ENCODE measurements around the gene SYT12.
"Not testable (repeated sequence)": the region's sequence is repeated elsewhere in the genome, so short reads cannot be mapped to it uniquely, and the experiment has no call there.

SYT12 gene

DNA sequence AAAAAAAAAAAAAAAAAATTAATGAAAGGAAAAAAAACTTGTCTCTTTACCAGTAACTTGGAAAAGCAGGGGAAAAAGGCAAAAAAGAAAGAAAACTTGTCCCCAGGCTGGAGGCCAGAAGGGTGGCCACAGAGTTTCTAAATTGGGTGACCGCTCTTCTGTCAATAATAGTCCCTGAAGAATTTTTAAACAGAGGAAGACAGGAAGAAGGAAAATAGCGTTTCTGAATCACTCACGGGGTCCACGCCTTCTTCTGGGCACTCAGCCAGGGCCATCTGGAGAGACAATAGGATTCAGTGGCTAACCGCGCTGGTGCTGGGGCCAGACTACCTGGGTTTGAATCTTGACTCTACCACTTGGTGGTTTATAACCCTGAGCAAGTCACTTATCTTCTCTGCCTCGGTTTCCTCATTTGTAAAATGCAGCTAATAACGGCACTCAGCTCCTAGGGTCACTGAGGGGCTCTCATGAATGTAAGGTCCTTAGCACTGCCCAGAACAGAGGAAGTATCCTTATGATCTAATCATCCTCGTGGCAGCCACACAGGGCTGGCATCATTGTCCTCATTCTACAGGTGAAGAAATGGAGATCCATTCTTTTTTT is 40.9 kb upstream of the SYT12 start:
- Histone ChIP-seq H3K36me3 (ENCODE audit: insufficient read depth, low read length) (no peaks in the 10 kb centered on the region), H3K9me3 (ENCODE audit: insufficient read depth, low read depth, low read length) (peaks cover 2% of the 10 kb centered on the region; the same call in 1 of the 2 replicates), H3K9ac (ENCODE audit: low read depth, low read length) (no peak overlapping the region), H3K4me3 (ENCODE audit: low read length) (no peak overlapping the region), H3K27ac (ENCODE audit: low read depth, low read length) (no peak overlapping the region), H3K27me3 (ENCODE audit: insufficient read depth, low read length) (no peaks in the 10 kb centered on the region), H3K4me1 (ENCODE audit: insufficient read depth, low read length) (no peaks in the 10 kb centered on the region)
- 93% methylated on average over 9 of the region's 9 CpGs for WGBS

DNA sequence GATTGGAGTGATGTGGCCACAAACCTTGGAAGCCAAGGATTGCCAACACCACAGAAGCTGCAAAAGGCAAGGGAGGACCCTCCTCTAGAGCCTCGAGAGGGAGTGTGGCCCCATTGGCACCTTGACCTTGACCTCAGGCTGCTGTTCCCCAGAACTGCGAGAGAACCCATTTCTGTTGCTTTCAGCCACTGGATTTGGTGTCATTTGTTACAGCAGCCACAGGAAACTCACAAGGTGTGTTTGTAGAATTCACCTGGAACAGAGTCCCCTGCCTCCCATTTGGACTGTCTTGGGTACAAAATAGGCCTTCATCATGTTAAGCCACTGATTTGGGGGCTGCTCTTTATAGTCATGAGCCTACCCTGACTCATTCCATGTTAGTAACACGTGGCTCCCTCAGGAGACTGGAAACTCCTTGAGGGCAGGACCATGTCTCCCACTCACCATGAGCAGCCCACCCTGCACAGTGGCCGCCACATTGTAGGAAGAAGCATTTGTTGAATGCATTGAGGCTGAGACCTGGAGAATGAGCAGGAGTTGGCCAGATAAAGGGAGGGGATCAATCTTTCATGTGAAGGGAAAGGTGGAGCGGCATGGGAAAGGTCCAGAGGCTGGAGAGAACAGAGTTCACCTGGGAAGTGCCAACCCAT is 39.5 kb upstream of the SYT12 start:
- 86% methylated on average over 5 of the region's 5 CpGs for WGBS
- Histone ChIP-seq H3K4me3 (ENCODE audit: low read length) (no peak overlapping the region), H3K36me3 (ENCODE audit: insufficient read depth, low read length) (no peaks in the 10 kb centered on the region), H3K9ac (ENCODE audit: low read depth, low read length) (no peak overlapping the region), H3K27ac (ENCODE audit: low read depth, low read length) (no peak overlapping the region), H3K4me1 (ENCODE audit: insufficient read depth, low read length) (peaks cover 6% of the 10 kb centered on the region), H3K9me3 (ENCODE audit: insufficient read depth, low read depth, low read length) (peaks cover 2% of the 10 kb centered on the region; the same call in 1 of the 2 replicates), H3K27me3 (ENCODE audit: insufficient read depth, low read length) (no peaks in the 10 kb centered on the region)

DNA sequence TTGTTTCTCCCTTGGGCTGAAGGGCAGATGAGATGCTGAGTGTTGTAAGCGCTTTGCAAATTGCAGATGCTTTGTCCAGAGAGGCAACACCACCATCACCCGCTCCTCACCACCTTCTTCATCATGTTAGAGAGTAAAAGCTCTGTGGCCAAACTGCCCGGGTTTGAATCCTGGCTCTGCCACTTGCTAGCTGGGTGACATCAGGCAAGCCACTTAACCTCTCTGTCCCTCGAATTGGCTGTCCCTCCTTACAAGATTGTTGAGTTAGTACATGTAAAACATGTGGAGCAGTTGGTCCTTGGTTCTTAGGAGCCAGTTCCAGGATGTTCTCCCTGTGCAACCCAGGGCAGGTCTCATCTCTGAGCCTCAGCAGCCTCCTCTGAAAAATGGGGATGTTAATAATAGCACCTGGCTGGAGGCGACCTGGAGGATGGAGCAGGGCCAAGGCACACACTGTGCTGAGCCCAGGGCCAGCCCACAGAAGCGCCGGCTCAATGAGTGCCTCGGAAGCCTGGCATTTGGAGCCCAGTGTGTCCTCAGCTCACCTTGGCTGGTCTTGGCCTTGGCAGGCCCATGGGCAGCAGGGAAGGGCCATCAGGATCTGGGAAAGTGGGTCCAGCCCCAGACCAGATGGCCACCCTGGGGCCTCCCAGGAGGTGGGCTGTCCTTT is 37.3 kb upstream of the SYT12 start:
- Histone ChIP-seq H3K4me1 (ENCODE audit: insufficient read depth, low read length) (peaks cover 6% of the 10 kb centered on the region), H3K9ac (ENCODE audit: low read depth, low read length) (no peak overlapping the region), H3K27me3 (ENCODE audit: insufficient read depth, low read length) (no peaks in the 10 kb centered on the region), H3K9me3 (ENCODE audit: insufficient read depth, low read depth, low read length) (no peaks in the 10 kb centered on the region), H3K4me3 (ENCODE audit: low read length) (no peak overlapping the region), H3K27ac (ENCODE audit: low read depth, low read length) (no peak overlapping the region), H3K36me3 (ENCODE audit: insufficient read depth, low read length) (no peaks in the 10 kb centered on the region)
- 87% methylated on average over 8 of the region's 8 CpGs for WGBS

DNA sequence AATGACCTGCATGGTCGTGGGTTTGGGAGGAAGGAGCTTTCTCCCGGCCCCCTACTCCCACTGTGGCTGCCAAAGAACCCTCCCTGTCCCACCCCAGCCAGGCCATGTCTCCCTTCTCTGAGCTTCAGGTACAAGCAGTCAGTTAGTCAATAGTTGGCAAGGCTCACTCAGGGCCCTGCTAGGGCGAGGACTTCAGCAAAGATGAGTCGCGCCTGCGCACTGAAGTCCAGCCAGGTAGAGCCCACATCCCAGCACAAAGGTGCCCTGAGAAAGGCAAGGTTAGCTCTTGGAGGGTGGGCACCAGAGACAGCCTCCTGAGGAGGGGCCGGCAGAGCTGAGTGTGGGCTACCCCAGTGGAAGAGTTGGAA is 36.8 kb upstream of the SYT12 start:
- 90% methylated on average over 7 of the region's 7 CpGs for WGBS
- no peaks in the 10 kb centered on the region for H3K36me3 ChIP-seq (ENCODE audit: insufficient read depth, low read length)
- H3K27me3 ChIP-seq (ENCODE audit: insufficient read depth, low read length), result no peaks in the 10 kb centered on the region
- no peaks in the 10 kb centered on the region for H3K9me3 ChIP-seq (ENCODE audit: insufficient read depth, low read depth, low read length)
- H3K9ac ChIP-seq (ENCODE audit: low read depth, low read length), result no peak overlapping the region
- H3K4me1 ChIP-seq (ENCODE audit: insufficient read depth, low read length), result peaks cover 6% of the 10 kb centered on the region
- H3K27ac ChIP-seq (ENCODE audit: low read depth, low read length), result no peak overlapping the region
- H3K4me3 ChIP-seq (ENCODE audit: low read length), result no peak overlapping the region

DNA sequence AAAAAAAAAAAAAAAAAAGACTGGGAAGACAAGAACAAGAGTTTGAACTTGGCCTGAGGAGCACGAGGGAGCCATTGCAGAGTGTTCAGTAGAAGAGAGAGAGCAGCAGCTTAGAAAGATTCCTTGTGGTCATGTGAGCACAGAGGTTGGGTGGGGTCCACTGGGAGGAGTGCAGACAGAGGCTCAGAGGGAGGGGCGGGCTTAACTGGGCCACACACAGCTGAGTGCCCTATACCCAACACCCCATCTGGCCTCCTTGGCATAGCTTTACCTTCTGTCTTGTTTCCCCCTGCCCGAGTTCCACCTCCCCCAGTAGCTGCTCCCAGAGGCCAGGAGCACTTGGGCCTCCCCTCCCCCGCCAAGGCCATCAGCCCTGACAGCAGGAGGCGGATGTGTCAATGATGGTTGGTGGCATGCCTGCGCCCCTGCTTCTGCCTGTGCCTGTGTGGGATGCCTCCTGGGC is 35.7 kb upstream of the SYT12 start:
- Histone ChIP-seq H3K9ac (ENCODE audit: low read depth, low read length) (no peak overlapping the region), H3K9me3 (ENCODE audit: insufficient read depth, low read depth, low read length) (no peaks in the 10 kb centered on the region), H3K27me3 (ENCODE audit: insufficient read depth, low read length) (no peaks in the 10 kb centered on the region), H3K36me3 (ENCODE audit: insufficient read depth, low read length) (no peaks in the 10 kb centered on the region), H3K27ac (ENCODE audit: low read depth, low read length) (no peak overlapping the region), H3K4me1 (ENCODE audit: insufficient read depth, low read length) (peaks cover 6% of the 10 kb centered on the region), H3K4me3 (ENCODE audit: low read length) (no peak overlapping the region)
- 52% methylated on average over 6 of the region's 6 CpGs for WGBS

DNA sequence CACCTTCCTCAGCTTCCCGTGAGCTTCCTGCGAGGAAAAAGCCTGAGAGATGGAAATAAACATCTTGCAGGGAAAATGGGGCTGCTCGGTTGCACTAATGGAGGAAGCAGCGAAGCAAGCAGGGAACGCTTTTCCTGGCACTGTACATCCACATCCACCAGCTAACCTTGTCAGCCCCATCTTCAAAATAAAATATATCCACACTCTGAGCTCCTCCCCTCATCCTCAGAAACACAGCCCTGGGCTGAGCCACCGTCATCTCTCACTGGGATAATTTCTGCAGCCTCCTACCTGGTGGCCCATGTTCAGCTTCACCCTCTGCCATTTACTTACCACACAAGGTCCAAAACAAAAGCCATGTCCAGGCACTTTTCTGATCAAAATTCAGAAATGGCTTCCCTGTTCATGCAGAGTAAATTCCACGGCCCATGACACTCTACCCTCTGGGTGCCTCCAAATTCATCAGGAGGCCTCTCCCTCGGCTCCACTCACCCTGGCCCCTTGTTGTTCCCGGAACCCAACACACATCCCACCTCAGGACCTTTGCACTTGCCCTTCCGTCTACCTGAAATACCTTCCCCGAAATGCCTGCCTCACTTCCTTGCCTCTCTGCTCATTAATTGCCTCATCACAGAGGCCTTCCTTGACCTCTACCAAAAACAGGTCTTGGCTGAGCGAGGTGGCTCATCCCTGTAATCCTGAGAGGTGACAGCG is 34.9 kb upstream of the SYT12 start:
- H3K4me1 ChIP-seq (ENCODE audit: insufficient read depth, low read length), result peaks cover 6% of the 10 kb centered on the region
- WGBS, result 90% methylated on average over 13 of the region's 13 CpGs
- H3K9ac ChIP-seq (ENCODE audit: low read depth, low read length), result no peak overlapping the region
- no peaks in the 10 kb centered on the region for H3K36me3 ChIP-seq (ENCODE audit: insufficient read depth, low read length)
- no peak overlapping the region for H3K27ac ChIP-seq (ENCODE audit: low read depth, low read length)
- no peak overlapping the region for H3K4me3 ChIP-seq (ENCODE audit: low read length)
- H3K27me3 ChIP-seq (ENCODE audit: insufficient read depth, low read length), result no peaks in the 10 kb centered on the region
- H3K9me3 ChIP-seq (ENCODE audit: insufficient read depth, low read depth, low read length), result no peaks in the 10 kb centered on the region

DNA sequence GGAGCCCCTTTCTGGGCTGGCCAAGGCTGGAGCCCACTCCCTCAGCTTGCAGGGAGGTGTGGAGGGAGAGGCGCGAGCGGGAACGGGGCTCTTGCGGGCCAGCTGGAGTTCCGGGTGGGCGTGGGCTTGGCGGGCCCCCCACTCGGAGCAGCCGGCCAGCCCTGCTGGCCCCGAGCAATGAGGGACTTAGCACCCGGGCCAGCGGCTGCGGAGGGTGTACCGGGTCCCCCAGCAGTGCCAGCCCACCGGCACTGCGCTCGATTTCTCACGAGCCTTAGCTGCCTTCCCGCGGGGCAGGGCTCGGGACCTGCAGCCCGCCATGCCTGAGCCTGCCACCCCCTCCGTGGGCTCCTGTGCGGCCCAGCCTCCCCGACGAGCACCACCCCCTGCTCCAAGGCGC is 34.2 kb upstream of the SYT12 start:
- 95% methylated on average over 28 of the region's 28 CpGs for WGBS
- not testable (repeated sequence) for H3K9ac ChIP-seq (ENCODE audit: low read depth, low read length); H3K4me3 ChIP-seq (ENCODE audit: low read length); H3K9me3 ChIP-seq (ENCODE audit: insufficient read depth, low read depth, low read length); H3K36me3 ChIP-seq (ENCODE audit: insufficient read depth, low read length); H3K4me1 ChIP-seq (ENCODE audit: insufficient read depth, low read length); H3K27me3 ChIP-seq (ENCODE audit: insufficient read depth, low read length); H3K27ac ChIP-seq (ENCODE audit: low read depth, low read length)

DNA sequence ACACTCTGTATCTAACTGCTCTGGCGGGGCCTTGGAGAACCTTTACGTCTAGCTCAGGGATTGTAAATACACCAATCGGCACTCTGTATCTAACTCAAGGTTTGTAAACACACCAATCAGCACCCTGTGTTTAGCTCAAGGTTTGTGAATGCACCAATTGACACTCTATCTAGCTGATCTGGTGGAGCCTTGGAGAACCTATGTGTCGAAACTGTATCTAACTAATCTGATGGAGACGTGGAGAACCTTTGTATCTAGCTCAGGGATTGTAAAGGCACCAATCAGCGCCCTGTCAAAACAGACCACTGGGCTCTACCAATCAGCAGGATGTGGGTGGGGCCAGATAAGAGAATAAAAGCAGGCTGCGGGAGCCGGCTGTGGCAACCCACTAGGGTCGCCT is 33.6 kb upstream of the SYT12 start:
- not testable (repeated sequence) for H3K9ac ChIP-seq (ENCODE audit: low read depth, low read length); H3K36me3 ChIP-seq (ENCODE audit: insufficient read depth, low read length); H3K9me3 ChIP-seq (ENCODE audit: insufficient read depth, low read depth, low read length); H3K27ac ChIP-seq (ENCODE audit: low read depth, low read length); H3K4me3 ChIP-seq (ENCODE audit: low read length); H3K27me3 ChIP-seq (ENCODE audit: insufficient read depth, low read length); H3K4me1 ChIP-seq (ENCODE audit: insufficient read depth, low read length)
- WGBS, result 96% methylated on average over 9 of the region's 9 CpGs

DNA sequence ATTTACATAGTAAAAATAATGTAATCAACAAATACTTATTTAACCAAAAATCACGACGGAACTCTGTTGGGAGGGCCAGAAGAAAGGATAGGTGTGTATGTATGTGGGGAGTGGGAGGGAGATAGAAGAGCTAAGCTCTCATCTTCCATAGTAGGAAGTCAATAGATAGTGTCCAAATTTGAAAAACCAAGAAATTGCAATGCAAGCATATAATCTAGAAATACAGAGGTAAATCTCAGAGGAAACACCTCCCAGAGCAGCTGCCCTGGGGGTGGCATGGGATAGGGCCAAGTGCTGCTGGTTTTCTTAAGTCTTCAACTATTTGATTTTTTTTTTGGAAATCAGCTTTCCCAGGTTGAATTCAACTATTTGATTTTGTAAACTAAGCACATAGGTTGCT is 30.9 kb upstream of the SYT12 start:
- Histone ChIP-seq H3K4me1 (ENCODE audit: insufficient read depth, low read length) (peaks cover 6% of the 10 kb centered on the region), H3K9me3 (ENCODE audit: insufficient read depth, low read depth, low read length) (no peaks in the 10 kb centered on the region), H3K36me3 (ENCODE audit: insufficient read depth, low read length) (no peaks in the 10 kb centered on the region), H3K4me3 (ENCODE audit: low read length) (no peak overlapping the region), H3K9ac (ENCODE audit: low read depth, low read length) (no peak overlapping the region), H3K27ac (ENCODE audit: low read depth, low read length) (no peak overlapping the region), H3K27me3 (ENCODE audit: insufficient read depth, low read length) (no peaks in the 10 kb centered on the region)
- 100% methylated on average over 2 of the region's 2 CpGs for WGBS

DNA sequence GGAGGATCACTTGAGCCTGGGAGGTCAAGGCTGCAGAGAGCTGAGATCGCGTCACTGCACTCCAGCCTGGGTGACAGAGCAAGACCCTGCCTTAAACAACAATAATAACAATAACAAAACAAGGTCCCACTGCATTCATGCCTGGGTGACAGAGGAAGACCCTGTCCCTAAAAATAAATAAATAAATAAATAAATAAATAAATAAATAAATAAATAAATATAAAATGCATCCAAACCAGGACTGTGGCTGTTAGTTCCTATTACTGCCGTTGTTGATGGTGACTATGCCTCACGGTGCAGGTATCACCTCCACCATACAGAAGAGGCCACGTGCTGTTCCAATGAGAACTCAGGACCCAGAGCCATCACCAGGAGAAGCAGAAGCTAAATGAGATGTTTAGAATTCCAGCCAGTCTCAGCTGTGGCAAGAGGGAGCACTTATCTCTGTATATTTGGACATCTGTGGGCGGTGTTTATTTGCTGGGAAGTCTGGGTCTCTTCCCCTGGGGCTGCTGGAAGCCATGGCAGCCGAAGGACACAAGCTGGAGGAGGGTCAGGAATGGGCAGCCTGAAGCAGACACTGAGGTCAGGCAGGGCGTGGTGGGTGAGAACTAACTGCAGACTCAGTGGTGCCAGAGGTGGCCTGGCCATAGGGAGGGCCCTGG is 26.2 kb upstream of the SYT12 start:
- no peak overlapping the region for H3K27ac ChIP-seq (ENCODE audit: low read depth, low read length)
- no peaks in the 10 kb centered on the region for H3K36me3 ChIP-seq (ENCODE audit: insufficient read depth, low read length)
- WGBS, result 91% methylated on average over 8 of the region's 8 CpGs

DNA sequence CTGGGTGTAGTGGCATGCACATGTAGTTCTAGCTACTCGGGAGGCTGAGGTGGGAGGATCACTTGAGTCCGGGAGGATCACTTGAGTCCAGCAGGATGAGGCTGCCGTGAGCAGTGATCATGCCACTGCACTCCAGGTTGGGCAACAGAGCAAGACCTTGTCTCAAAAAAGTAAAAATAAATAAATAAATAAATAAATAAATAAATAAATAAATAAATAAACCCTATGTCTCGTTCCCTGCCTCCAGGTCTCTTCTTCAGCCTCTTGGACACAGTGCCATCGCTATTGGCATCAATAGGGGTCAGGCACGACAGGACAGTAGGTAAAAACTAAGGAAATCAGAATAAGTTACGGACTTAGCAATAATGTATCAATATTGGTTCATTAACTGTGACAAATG is 23.4 kb upstream of the SYT12 start:
- Histone ChIP-seq H3K4me1 (ENCODE audit: insufficient read depth, low read length) (peaks cover 10% of the 10 kb centered on the region), H3K27ac (ENCODE audit: low read depth, low read length) (no peak overlapping the region), H3K9ac (ENCODE audit: low read depth, low read length) (no peak overlapping the region), H3K27me3 (ENCODE audit: insufficient read depth, low read length) (no peaks in the 10 kb centered on the region), H3K9me3 (ENCODE audit: insufficient read depth, low read depth, low read length) (no peaks in the 10 kb centered on the region), H3K4me3 (ENCODE audit: low read length) (no peak overlapping the region), H3K36me3 (ENCODE audit: insufficient read depth, low read length) (no peaks in the 10 kb centered on the region)
- 96% methylated on average over 6 of the region's 7 CpGs for WGBS

More for the DNA sequence above, 26.2 kb upstream of the SYT12 start:
- Histone ChIP-seq H3K4me1 (ENCODE audit: insufficient read depth, low read length) (no peaks in the 10 kb centered on the region), H3K4me3 (ENCODE audit: low read length) (no peak overlapping the region), H3K9me3 (ENCODE audit: insufficient read depth, low read depth, low read length) (no peaks in the 10 kb centered on the region), H3K27me3 (ENCODE audit: insufficient read depth, low read length) (no peaks in the 10 kb centered on the region), H3K9ac (ENCODE audit: low read depth, low read length) (no peak overlapping the region)
